Muscle of leg (tissue), 16 donors: ENCODE results near the gene PITX1. TPM values are rescaled to one million over a fixed set of nuclear protein-coding genes. Genes with fewer than 3 reads are reported as not detected.
"Not testable (repeated sequence)": the region's sequence is repeated elsewhere in the genome, so short reads cannot be mapped to it uniquely, and the experiment has no call there.

ENCODE experiments used
- DNase-seq: peaks from one replicate; pipeline ENCODE4 v3.0.0; 2013
- H3K27ac ChIP-seq: one replicate; pipeline ENCODE4 v1.5.1; 2013; ENCODE audit warnings: mild to moderate bottlenecking, low read length, control low read depth
- H3K27me3 ChIP-seq: one replicate; pipeline ENCODE4 v1.6.1; 2013; ENCODE audit warnings: low read length; ENCODE audit not compliant: control insufficient read depth, insufficient read depth
- H3K36me3 ChIP-seq: one replicate; pipeline ENCODE4 v1.6.1; 2013; ENCODE audit warnings: low read length; ENCODE audit not compliant: control insufficient read depth, insufficient read depth
- H3K4me1 ChIP-seq: one replicate; pipeline ENCODE4 v1.6.1; 2013; ENCODE audit warnings: low read length; ENCODE audit not compliant: control insufficient read depth, insufficient read depth
- H3K4me3 ChIP-seq: one replicate; pipeline ENCODE4 v1.5.1; 2013; ENCODE audit warnings: low read length, control low read depth
- H3K9me3 ChIP-seq: replicated peaks from 2 replicates; pipeline ENCODE4 v1.6.1; 2013; ENCODE audit warnings: low read depth, low read length; ENCODE audit not compliant: control insufficient read depth
- WGBS: methylation state at CpG from one replicate; pipeline ENCODE4 v1.1.5; 2013; ENCODE audit warnings: missing lambda C conversion rate; ENCODE audit not compliant: insufficient coverage; 5-methylcytosine and 5-hydroxymethylcytosine counted together
- long read RNA-seq, 11 donors: transcript quantifications; one replicate each; lab custom pipeline, GENCODE V29; 2026
- polyA plus RNA-seq, 8 donors: library from polyadenylated mRNA; unstranded; fragments of 120-200 nt; gene quantifications; one replicate each; pipeline versions ENCODE4 v1.2.1 to v1.2.3, GENCODE V29; 2013; ENCODE audit warnings: inconsistent platforms in 1 of 8, low replicate concordance in 1 of 8; ENCODE audit not compliant: insufficient read length in 8 of 8, insufficient read depth in 1 of 8
- total RNA-seq: library from RNA; stranded (reverse); fragments of 120-200 nt; gene quantifications from one replicate; pipeline ENCODE4 v1.2.4, GENCODE V29; 2013

The PITX1 gene
- total RNA-seq (3.6 TPM), polyA plus RNA-seq (10 to 100 TPM in 1 of 8 donors, 1 to 10 TPM in 7; 4.4 to 11.1 (median 8.4) TPM)
- long read RNA-seq, donor 1, partial matches to known transcripts = 0 of 3 reads
- long read RNA-seq, donor 1, other reads (novel, unspliced or antisense) = 0 of 3 reads
- long read RNA-seq, donor 2 = 0 reads
- long read RNA-seq, donor 3, partial matches to known transcripts = 0 of 2 reads
- long read RNA-seq, donor 3, other reads (novel, unspliced or antisense) = 0 of 2 reads
- long read RNA-seq, donor 4, partial matches to known transcripts = 0 of 1 reads
- long read RNA-seq, donor 4, other reads (novel, unspliced or antisense) = 0 of 1 reads
- long read RNA-seq, donor 5, transcript PITX1-201 (3 exons, 2,406 nt) = major isoform, 13 of 13 reads
- long read RNA-seq, donor 5, partial matches to known transcripts = 0 of 13 reads
- long read RNA-seq, donor 5, other reads (novel, unspliced or antisense) = 0 of 13 reads
- long read RNA-seq, donor 6, partial matches to known transcripts = 0 of 5 reads
- long read RNA-seq, donor 6, other reads (novel, unspliced or antisense) = 0 of 5 reads
- long read RNA-seq, donor 7, partial matches to known transcripts = 0 of 4 reads
- long read RNA-seq, donor 7, other reads (novel, unspliced or antisense) = 0 of 4 reads
- long read RNA-seq, donor 8, transcript PITX1-201 (3 exons, 2,406 nt) = major isoform, 7 of 9 reads
- long read RNA-seq, donor 8, partial matches to known transcripts = 0 of 9 reads
- long read RNA-seq, donor 8, other reads (novel, unspliced or antisense) = 0 of 9 reads
- long read RNA-seq, donor 9, partial matches to known transcripts = 0 of 2 reads
- long read RNA-seq, donor 9, other reads (novel, unspliced or antisense) = 0 of 2 reads
- long read RNA-seq, donor 10, partial matches to known transcripts = 0 of 2 reads
- long read RNA-seq, donor 10, other reads (novel, unspliced or antisense) = 0 of 2 reads
- long read RNA-seq, donor 11, transcript PITX1-201 (3 exons, 2,406 nt) = major isoform, 6 of 6 reads
- long read RNA-seq, donor 11, partial matches to known transcripts = 0 of 6 reads
- long read RNA-seq, donor 11, other reads (novel, unspliced or antisense) = 0 of 6 reads

- WGBS = under 1% methylated on average over 45 of the region's 49 CpGs
- Histone ChIP-seq H3K36me3 (no peaks in the 10 kb centered on the region), H3K4me1 (peaks cover 34% of the 10 kb centered on the region), H3K27ac (peak within 1 kb of the TSS; percentile 47), H3K9me3 (no peaks in the 10 kb centered on the region), H3K27me3 (peaks cover 84% of the 10 kb centered on the region), H3K4me3 (peak within 1 kb of the TSS; percentile 50)
- DNase-seq = peak; percentile 11
Observed at GRCh38 chr5:135033901-135034235, at the start of gene PITX1. Gene PITX1 (minus strand): TSS chr5:135034228. CDS start chr5:135033881, 347 bp downstream.

- H3K36me3 ChIP-seq, H3K4me3 ChIP-seq, DNase-seq, H3K4me1 ChIP-seq, H3K27ac ChIP-seq: not testable (repeated sequence)
- no CpG with 5 or more reads among the region's 3 CpGs for WGBS
- Histone ChIP-seq H3K9me3 (peaks cover 12% of the 10 kb centered on the region), H3K27me3 (peaks cover 10% of the 10 kb centered on the region)
Observed at GRCh38 chr5:135083334-135083733, 49.3 kb upstream of the PITX1 start.

GRCh38 chr5:135081240-135081639 is 47.2 kb upstream of the PITX1 start:
- Histone ChIP-seq H3K4me1 (no peaks in the 10 kb centered on the region), H3K36me3 (no peaks in the 10 kb centered on the region), H3K27ac (no peak overlapping the region), H3K4me3 (no peak overlapping the region), H3K27me3 (no peaks in the 10 kb centered on the region), H3K9me3 (peaks cover 12% of the 10 kb centered on the region)
- DNase-seq = no peak
- WGBS = no CpG with 5 or more reads among the region's 2 CpGs

- no peak for DNase-seq
- Histone ChIP-seq H3K36me3 (no peaks in the 10 kb centered on the region), H3K9me3 (peaks cover 12% of the 10 kb centered on the region), H3K27ac (no peak overlapping the region), H3K4me3 (no peak overlapping the region), H3K27me3 (peaks cover 3% of the 10 kb centered on the region), H3K4me1 (no peaks in the 10 kb centered on the region)
- 66% methylated on average over 2 of the region's 2 CpGs for WGBS
Observed at GRCh38 chr5:135079760-135080159, 45.7 kb upstream of the PITX1 start.

GRCh38 chr5:135079099-135079681 is 45.2 kb upstream of the PITX1 start:
- Histone ChIP-seq H3K27me3 (peaks cover 3% of the 10 kb centered on the region), H3K27ac (no peak overlapping the region), H3K4me3 (no peak overlapping the region), H3K4me1 (no peaks in the 10 kb centered on the region), H3K9me3 (peaks cover 12% of the 10 kb centered on the region), H3K36me3 (no peaks in the 10 kb centered on the region)
- DNase-seq = no peak
- WGBS = no CpG with 5 or more reads among the region's 3 CpGs

- Histone ChIP-seq H3K27ac (no peak overlapping the region), H3K4me1 (peaks cover 8% of the 10 kb centered on the region), H3K4me3 (no peak overlapping the region), H3K9me3 (peaks cover 8% of the 10 kb centered on the region), H3K36me3 (no peaks in the 10 kb centered on the region), H3K27me3 (peaks cover 3% of the 10 kb centered on the region)
- 78% methylated on average over 4 of the region's 4 CpGs for WGBS
- no peak for DNase-seq
Observed at GRCh38 chr5:135076801-135077200, 42.8 kb upstream of the PITX1 start.

GRCh38 chr5:135076051-135076491 is 42.0 kb upstream of the PITX1 start:
- H3K9me3 ChIP-seq = peaks cover under 1% of the 10 kb centered on the region
- 84% methylated on average over 10 of the region's 12 CpGs for WGBS
- no peak for DNase-seq
- no peak overlapping the region for H3K4me3 ChIP-seq
- H3K4me1 ChIP-seq = peaks cover 8% of the 10 kb centered on the region
- H3K36me3 ChIP-seq = no peaks in the 10 kb centered on the region
- peaks cover 5% of the 10 kb centered on the region for H3K27me3 ChIP-seq
- H3K27ac ChIP-seq = no peak overlapping the region

GRCh38 chr5:135075621-135076020 is 41.6 kb upstream of the PITX1 start:
- DNase-seq = no peak
- Histone ChIP-seq H3K9me3 (no peaks in the 10 kb centered on the region), H3K27ac (no peak overlapping the region), H3K27me3 (peaks cover 5% of the 10 kb centered on the region), H3K4me1 (peaks cover 8% of the 10 kb centered on the region), H3K4me3 (no peak overlapping the region), H3K36me3 (no peaks in the 10 kb centered on the region)
- 67% methylated on average over 1 of the region's 4 CpGs for WGBS

GRCh38 chr5:135073761-135074345 is 39.8 kb upstream of the PITX1 start:
- H3K36me3 ChIP-seq = no peaks in the 10 kb centered on the region
- H3K4me1 ChIP-seq = peaks cover 8% of the 10 kb centered on the region
- WGBS = 58% methylated on average over 8 of the region's 8 CpGs
- no peak for DNase-seq
- peaks cover 5% of the 10 kb centered on the region for H3K27me3 ChIP-seq
- no peak overlapping the region for H3K4me3 ChIP-seq
- H3K9me3 ChIP-seq = no peaks in the 10 kb centered on the region
- H3K27ac ChIP-seq = no peak overlapping the region
